Measurements from ENCODE around the gene PDYN.

GRCh38 chr20:1949347-1950100 is 44.3 kb downstream of the PDYN start:
- TF ChIP-seq EZH2 (IDR thresholded peaks at IDR 0.05; ENCODE audit: low read length, missing control alignments), result no peak
- no peak for TF ChIP-seq CTCF (conservative IDR thresholded peaks at IDR 0.05 in 1 of 2, IDR thresholded peaks at IDR 0.05 in 1 of 2; ENCODE audit: low read depth in 1 of 2, low read length in 2 of 2)
